HG03064 (cell line): ENCODE data around the gene ROR2.

Experiments
- ATAC-seq: cut with Tn5 transposase; IDR thresholded peaks from one replicate; pipeline ENCODE4 v1.9.1; 2021; ENCODE audit warnings: low read depth; ENCODE audit not compliant: unreplicated experiment

The ROR2 gene

DNA sequence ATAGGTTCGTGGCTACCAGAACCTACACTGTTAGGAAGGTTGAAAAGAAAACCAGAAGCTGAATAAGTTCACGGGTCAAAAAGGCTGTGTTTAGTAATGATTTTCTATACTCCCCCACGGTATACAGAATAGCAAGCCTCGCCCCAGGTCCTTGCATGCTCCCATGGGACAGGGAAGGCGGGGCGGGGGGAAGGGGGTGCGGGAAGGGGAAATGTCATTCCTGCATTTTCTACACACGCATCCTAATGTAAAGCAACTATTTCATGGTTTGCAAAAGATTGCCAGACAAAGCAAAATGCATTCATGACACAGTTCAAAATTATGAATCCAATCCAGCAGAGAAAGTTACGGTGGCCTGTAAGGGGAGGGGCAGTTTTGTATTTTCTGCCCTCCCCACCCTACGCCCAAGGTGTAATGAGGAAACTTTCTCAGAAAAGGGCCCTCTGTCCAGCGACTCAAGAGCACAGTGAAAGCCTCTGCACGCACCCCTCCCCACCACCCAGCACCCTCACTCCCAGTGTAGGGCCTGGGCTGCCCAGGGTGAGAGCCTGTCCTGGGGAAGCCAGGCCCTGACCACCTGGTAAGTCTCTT, 105.2 kb downstream of the ROR2 start:
- ATAC-seq: no peak

DNA sequence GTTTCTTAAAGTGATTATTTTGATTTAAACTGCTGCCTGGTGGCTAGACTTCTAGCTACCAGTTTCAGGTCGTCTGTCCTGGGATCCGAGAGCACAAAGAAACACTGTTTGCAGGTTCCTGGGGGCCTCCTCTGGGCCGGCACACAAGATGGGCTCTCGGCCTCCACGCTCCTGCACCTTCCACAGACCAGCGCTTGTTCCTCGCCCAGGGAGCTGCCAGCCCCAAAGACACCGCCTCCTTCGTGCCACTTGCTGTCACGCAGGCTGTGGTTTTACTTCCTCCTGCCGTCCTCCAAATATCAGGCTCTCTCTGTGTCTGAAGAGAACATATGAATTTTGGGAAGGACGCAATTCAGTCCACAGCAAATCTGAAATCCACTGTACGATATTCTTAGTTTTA, 105.8 kb downstream of the ROR2 start:
- ATAC-seq: no peak

DNA sequence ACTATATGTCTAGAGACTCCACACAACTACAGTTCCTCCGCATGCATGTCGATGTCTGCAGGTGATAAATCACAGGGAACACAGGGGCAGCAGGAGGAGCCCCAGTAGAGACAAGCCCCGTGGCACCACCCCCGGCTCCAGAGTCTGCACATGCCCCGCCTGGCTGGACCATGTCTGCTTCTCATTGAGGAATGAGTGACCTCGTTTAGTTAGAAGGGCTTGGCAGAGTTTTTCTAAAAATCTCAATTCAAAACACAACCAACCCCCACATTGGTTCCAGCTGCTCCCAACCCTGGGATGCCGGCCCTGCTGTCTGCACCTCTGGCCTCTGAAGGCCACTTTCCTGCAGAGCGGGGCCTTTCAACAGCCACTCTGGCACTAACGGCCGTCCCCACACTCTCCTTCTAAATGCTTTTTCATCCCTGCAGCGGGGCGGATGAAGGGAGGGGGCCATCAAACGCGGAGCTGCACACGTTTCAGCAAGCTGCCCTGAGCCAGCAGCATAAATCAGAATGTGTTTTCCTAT, 106.3 kb downstream of the ROR2 start:
- ATAC-seq: no peak

GRCh38 chr9:91843093-91843492, 106.9 kb downstream of the ROR2 start:
- no peak for ATAC-seq

GRCh38 chr9:91842358-91843049, 107.5 kb downstream of the ROR2 start:
- no peak for ATAC-seq

DNA sequence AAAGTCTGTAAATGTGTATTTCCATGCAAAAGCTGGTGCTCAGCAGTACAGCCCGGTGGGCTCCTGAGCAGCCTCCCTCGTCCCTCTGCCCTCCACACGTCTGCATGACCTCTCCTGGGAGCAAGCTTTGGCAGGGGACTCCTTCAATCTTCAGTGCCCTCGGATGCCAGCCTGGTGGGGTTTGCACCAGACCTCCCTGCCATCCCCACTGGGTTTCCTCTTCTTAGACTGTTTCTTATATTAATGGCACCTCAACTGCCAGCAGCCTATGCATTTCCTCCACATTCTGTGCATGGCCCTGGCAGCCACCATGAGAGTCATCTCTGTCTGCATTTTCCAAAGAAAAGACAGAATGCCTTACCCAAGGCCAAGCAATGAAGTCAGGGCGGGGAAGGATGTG, 108.4 kb downstream of the ROR2 start:
- no peak for ATAC-seq

- no peak for ATAC-seq
These were observed 109.1 kb downstream of the ROR2 start for GRCh38 chr9:91840882-91841281.

GRCh38 chr9:91840469-91840868, 109.6 kb downstream of the ROR2 start:
- no peak for ATAC-seq

GRCh38 chr9:91839926-91840465, 110.0 kb downstream of the ROR2 start:
- ATAC-seq: no peak

- no peak for ATAC-seq
These were observed 111.9 kb downstream of the ROR2 start for GRCh38 chr9:91837981-91838731.

DNA sequence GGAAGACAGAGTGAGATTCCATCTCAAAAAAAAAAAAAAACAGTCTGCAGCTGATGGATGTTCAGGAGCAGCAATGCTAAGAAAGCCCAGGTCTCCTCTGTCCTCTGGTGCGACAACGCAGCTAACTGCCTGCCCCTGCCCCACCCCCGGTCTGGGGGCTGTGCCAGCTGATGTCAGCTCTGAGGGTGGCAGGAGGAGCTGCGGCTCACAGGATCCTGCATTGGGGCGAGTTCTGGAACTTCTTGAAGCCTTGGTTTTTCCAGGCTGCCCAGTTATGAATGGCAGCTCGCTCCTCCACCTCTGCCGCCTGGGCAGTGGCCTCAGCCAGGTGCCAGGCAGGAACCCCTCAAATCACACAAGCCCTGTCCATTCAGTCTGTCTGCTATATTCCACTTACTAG, 113.5 kb downstream of the ROR2 start:
- ATAC-seq: no peak

DNA sequence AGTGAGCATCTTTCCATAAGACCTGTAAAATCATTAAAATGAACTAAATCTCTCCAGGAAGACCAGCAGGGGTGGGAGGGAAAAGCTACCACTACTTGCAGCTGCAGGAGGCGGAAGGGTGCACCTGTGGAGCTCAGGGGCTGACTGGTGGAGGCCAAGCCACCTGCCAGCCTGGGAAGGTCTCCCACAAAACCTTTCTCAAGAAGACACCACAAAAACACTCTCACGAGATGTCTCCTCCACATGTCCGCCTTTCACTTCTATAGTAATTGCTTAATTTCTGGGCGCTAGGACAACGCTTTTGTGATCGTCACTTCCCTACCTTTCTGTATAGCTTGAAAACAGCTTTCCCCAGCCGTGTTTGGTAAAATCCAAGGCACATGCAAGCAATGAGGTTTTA, 114.4 kb downstream of the ROR2 start:
- no peak for ATAC-seq

GRCh38 chr9:91835216-91835615, 114.8 kb downstream of the ROR2 start:
- no peak for ATAC-seq

DNA sequence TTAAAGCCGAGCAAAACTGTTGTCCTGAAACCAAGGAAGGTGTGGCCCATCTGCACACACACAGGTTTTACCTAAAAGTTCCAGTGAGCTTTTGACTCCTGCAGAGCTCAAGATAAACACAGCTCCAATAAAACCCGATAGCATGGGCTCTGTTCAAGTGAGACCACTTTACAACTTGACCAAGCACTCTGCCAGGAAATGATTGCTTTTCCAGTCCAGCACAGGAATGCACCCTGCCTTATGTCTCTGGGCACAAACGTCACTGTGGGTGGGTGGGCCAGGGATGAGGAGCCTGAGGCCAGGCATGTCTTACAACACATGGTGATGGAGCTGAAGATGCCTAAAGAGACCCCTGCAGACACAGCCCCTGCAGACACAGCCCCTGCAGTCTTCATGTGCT, 115.3 kb downstream of the ROR2 start:
- ATAC-seq: no peak

- no peak for ATAC-seq
These were observed 116.2 kb downstream of the ROR2 start for GRCh38 chr9:91833878-91834255.

GRCh38 chr9:91833096-91833877, 116.7 kb downstream of the ROR2 start:
- ATAC-seq: no peak

GRCh38 chr9:91832322-91832721, 117.7 kb downstream of the ROR2 start:
- no peak for ATAC-seq

DNA sequence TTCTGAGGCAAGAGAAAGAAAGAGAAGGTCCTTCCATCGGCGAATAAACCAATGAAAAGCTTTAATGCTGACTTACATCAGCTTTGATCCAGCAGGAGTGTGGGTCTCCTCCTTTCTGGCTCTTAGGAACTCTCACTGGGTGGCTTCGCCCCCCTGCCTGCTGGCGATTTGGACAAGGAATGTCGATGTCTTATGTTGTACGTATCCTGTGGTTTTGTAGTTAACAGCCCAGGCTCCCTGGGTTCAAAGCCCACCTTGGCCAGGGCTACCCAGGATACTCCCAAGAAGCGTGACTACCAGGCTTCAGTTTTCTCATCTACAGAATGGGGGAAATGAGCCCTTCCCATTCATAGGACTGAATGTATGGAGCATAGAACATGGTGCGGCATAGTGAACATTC, 124.2 kb downstream of the ROR2 start:
- no peak for ATAC-seq

- no peak for ATAC-seq
These were observed 124.6 kb downstream of the ROR2 start for GRCh38 chr9:91825422-91825821.

GRCh38 chr9:91824601-91825305, 125.3 kb downstream of the ROR2 start:
- ATAC-seq: no peak
